Karpas-422 (cell line): ENCODE data around the gene ZNF827. TPM values are rescaled to one million over a fixed set of nuclear protein-coding genes. Genes with fewer than 3 reads are reported as not detected.

Source experiments
- DNase-seq: peaks from one replicate; pipeline ENCODE4 v3.0.0-alpha.2; 2015
- H2AFZ ChIP-seq: fragments of 200-600 bp; sonication (generic); 2 replicates; pipeline ENCODE4 v1.6.1; 2014; ENCODE audit warnings: antibody characterized with exemption, low read length, mixed read lengths
- H3K27ac ChIP-seq: fragments of 200-600 bp; sonication (generic); 2 replicates; pipeline ENCODE4 v1.5.1; 2014; ENCODE audit warnings: mild to moderate bottlenecking, low read length, moderate library complexity
- H3K27me3 ChIP-seq: fragments of 200-600 bp; sonication (generic); 2 replicates; pipeline ENCODE4 v1.6.1; 2014; ENCODE audit warnings: low read length, mixed read lengths
- H3K36me3 ChIP-seq: fragments of 200-600 bp; sonication (generic); 2 replicates; pipeline ENCODE4 v1.6.1; 2014; ENCODE audit warnings: low read length, mixed read lengths; ENCODE audit not compliant: insufficient read depth
- H3K4me1 ChIP-seq: fragments of 200-600 bp; sonication (generic); 2 replicates; pipeline ENCODE4 v1.6.1; 2014; ENCODE audit warnings: mild to moderate bottlenecking, low read length, mixed read lengths
- H3K4me2 ChIP-seq: fragments of 200-600 bp; sonication (generic); 2 replicates; pipeline ENCODE4 v1.6.1; 2014; ENCODE audit warnings: low read length, low read depth, mild to moderate bottlenecking; ENCODE audit not compliant: poor library complexity, severe bottlenecking
- H3K4me3 ChIP-seq: fragments of 200-600 bp; sonication (generic); 2 replicates; pipeline ENCODE4 v1.5.1; 2014; ENCODE audit warnings: mild to moderate bottlenecking, antibody characterized with exemption, low read length, mixed read lengths
- H3K79me2 ChIP-seq: fragments of 200-600 bp; sonication (generic); 2 replicates; pipeline ENCODE4 v1.6.1; 2014; ENCODE audit warnings: mild to moderate bottlenecking, low read length, mixed read lengths
- H3K9ac ChIP-seq: fragments of 200-600 bp; sonication (generic); 2 replicates; pipeline ENCODE4 v1.6.0; 2014; ENCODE audit warnings: low read length
- H3K9me2 ChIP-seq: fragments of 200-600 bp; sonication (generic), shearing (Covaris generic); replicated peaks from 2 replicates; pipeline ENCODE4 v1.6.0; 2014; ENCODE audit warnings: mild to moderate bottlenecking, low read length, moderate library complexity; ENCODE audit not compliant: insufficient read depth
- H3K9me3 ChIP-seq: fragments of 300-700, 200-600 bp; sonication (generic); 2 replicates; pipeline ENCODE4 v1.6.1; 2014; ENCODE audit warnings: low read length, mixed read lengths
- H4K20me1 ChIP-seq: fragments of 200-600 bp; sonication (generic); 2 replicates; pipeline ENCODE4 v1.6.1; 2014; ENCODE audit warnings: mild to moderate bottlenecking, antibody characterized with exemption, low read length, low read depth; ENCODE audit not compliant: insufficient read depth
- total RNA-seq: library from RNA; depleted of rRNA; stranded (reverse); fragments of >200 nt; shearing (Covaris generic); gene quantifications from 2 replicates; pipeline ENCODE4 v1.2.3, GENCODE V29; 2014; ENCODE audit warnings: low replicate concordance

The ZNF827 gene
- total RNA-seq, 1 experiment from 2014 or later, result 70.4 TPM

- Histone ChIP-seq H3K4me1 (peaks cover 46% of the 10 kb centered on the region), H3K79me2 (peaks cover 88% of the 10 kb centered on the region), H2AFZ (no peak overlapping the region), H3K4me2 (no peak overlapping the region), H3K9ac (no peak overlapping the region), H4K20me1 (no peaks in the 10 kb centered on the region), H3K4me3 (no peak overlapping the region), H3K9me2 (no peaks in the 10 kb centered on the region), H3K27ac (no peak overlapping the region), H3K27me3 (no peaks in the 10 kb centered on the region), H3K9me3 (no peaks in the 10 kb centered on the region), H3K36me3 (peaks cover 54% of the 10 kb centered on the region)
- no peak for DNase-seq
These were observed 67.4 kb downstream of the ZNF827 start for GRCh38 chr4:145871209-145871608.

GRCh38 chr4:145870155-145871020, 68.2 kb downstream of the ZNF827 start:
- peaks cover 54% of the 10 kb centered on the region for H3K4me1 ChIP-seq
- no peak overlapping the region for H3K9ac ChIP-seq

GRCh38 chr4:145868637-145869409, 69.8 kb downstream of the ZNF827 start:
- H3K4me3 ChIP-seq, result no peak overlapping the region
- peaks cover 44% of the 10 kb centered on the region for H3K36me3 ChIP-seq
- no peaks in the 10 kb centered on the region for H4K20me1 ChIP-seq
- H3K9me3 ChIP-seq, result no peaks in the 10 kb centered on the region
- no peak overlapping the region for H3K9ac ChIP-seq
- peak overlapping the region; percentile 2; the same call in 1 of the 2 replicates for H3K27ac ChIP-seq
- no peak overlapping the region for H2AFZ ChIP-seq
- H3K9me2 ChIP-seq, result no peaks in the 10 kb centered on the region
- H3K4me2 ChIP-seq, result no peak overlapping the region
- no peaks in the 10 kb centered on the region for H3K27me3 ChIP-seq
- peak; percentile 59 for DNase-seq
- H3K79me2 ChIP-seq, result peaks cover 88% of the 10 kb centered on the region
- peaks cover 66% of the 10 kb centered on the region for H3K4me1 ChIP-seq

More at GRCh38 chr4:145870155-145871020, 68.2 kb downstream of the ZNF827 start:
- H3K36me3 ChIP-seq, result peaks cover 50% of the 10 kb centered on the region
- no peaks in the 10 kb centered on the region for H3K9me3 ChIP-seq
- H3K79me2 ChIP-seq, result peaks cover 89% of the 10 kb centered on the region
- H3K27ac ChIP-seq, result no peak overlapping the region
- H4K20me1 ChIP-seq, result no peaks in the 10 kb centered on the region
- H2AFZ ChIP-seq, result no peak overlapping the region
- no peaks in the 10 kb centered on the region for H3K27me3 ChIP-seq
- H3K9me2 ChIP-seq, result no peaks in the 10 kb centered on the region
- DNase-seq, result no peak
- H3K4me2 ChIP-seq, result no peak overlapping the region
- no peak overlapping the region for H3K4me3 ChIP-seq

GRCh38 chr4:145867406-145867805, 71.2 kb downstream of the ZNF827 start:
- Histone ChIP-seq H3K27ac (no peak overlapping the region), H3K9me3 (no peaks in the 10 kb centered on the region), H2AFZ (no peak overlapping the region), H3K4me3 (no peak overlapping the region), H3K9ac (no peak overlapping the region), H4K20me1 (no peaks in the 10 kb centered on the region), H3K79me2 (peaks cover 94% of the 10 kb centered on the region), H3K36me3 (peaks cover 36% of the 10 kb centered on the region), H3K4me2 (no peak overlapping the region), H3K27me3 (no peaks in the 10 kb centered on the region), H3K9me2 (no peaks in the 10 kb centered on the region), H3K4me1 (peaks cover 80% of the 10 kb centered on the region)
- DNase-seq, result no peak

GRCh38 chr4:145866991-145867390, 71.6 kb downstream of the ZNF827 start:
- Histone ChIP-seq H3K27ac (no peak overlapping the region), H3K9me2 (no peaks in the 10 kb centered on the region), H3K4me3 (no peak overlapping the region), H2AFZ (no peak overlapping the region), H3K9ac (no peak overlapping the region), H3K9me3 (no peaks in the 10 kb centered on the region), H3K27me3 (no peaks in the 10 kb centered on the region), H3K36me3 (peaks cover 36% of the 10 kb centered on the region), H3K79me2 (peaks cover 95% of the 10 kb centered on the region), H4K20me1 (no peaks in the 10 kb centered on the region), H3K4me2 (no peak overlapping the region), H3K4me1 (peaks cover 80% of the 10 kb centered on the region)
- DNase-seq, result no peak

- DNase-seq, result no peak
- H3K27me3 ChIP-seq, result no peaks in the 10 kb centered on the region
- no peak overlapping the region for H3K4me2 ChIP-seq
- peaks cover 66% of the 10 kb centered on the region for H3K4me1 ChIP-seq
- no peak overlapping the region for H2AFZ ChIP-seq
- H3K79me2 ChIP-seq, result peaks cover 86% of the 10 kb centered on the region
- no peaks in the 10 kb centered on the region for H3K9me3 ChIP-seq
- no peak overlapping the region for H3K9ac ChIP-seq
- no peaks in the 10 kb centered on the region for H4K20me1 ChIP-seq
- no peak overlapping the region for H3K4me3 ChIP-seq
- H3K27ac ChIP-seq, result peak overlapping the region; percentile 39
- H3K9me2 ChIP-seq, result no peaks in the 10 kb centered on the region
- H3K36me3 ChIP-seq, result peaks cover 34% of the 10 kb centered on the region
These were observed 73.2 kb downstream of the ZNF827 start for GRCh38 chr4:145865274-145865941.

- Histone ChIP-seq H3K9me2 (no peaks in the 10 kb centered on the region), H3K79me2 (peaks cover 82% of the 10 kb centered on the region), H3K36me3 (peaks cover 35% of the 10 kb centered on the region), H4K20me1 (no peaks in the 10 kb centered on the region), H2AFZ (no peak overlapping the region), H3K4me1 (peaks cover 48% of the 10 kb centered on the region), H3K27me3 (no peaks in the 10 kb centered on the region), H3K9me3 (no peaks in the 10 kb centered on the region), H3K9ac (no peak overlapping the region), H3K27ac (peak overlapping the region; percentile 24; the same call in 1 of the 2 replicates), H3K4me3 (no peak overlapping the region), H3K4me2 (peak overlapping the region; percentile 23)
- no peak for DNase-seq
These were observed 75.4 kb downstream of the ZNF827 start for GRCh38 chr4:145863191-145863590.
